ENCODE results near the gene HIVEP1. TPM values are rescaled to one million over a fixed set of nuclear protein-coding genes. Genes with fewer than 3 reads are reported as not detected.
"Not testable (repeated sequence)": the region's sequence is repeated elsewhere in the genome, so short reads cannot be mapped to it uniquely, and the experiment has no call there.

Gene HIVEP1
- total RNA-seq, 1 donor from 2014 or later, result 37.4 TPM

DNA sequence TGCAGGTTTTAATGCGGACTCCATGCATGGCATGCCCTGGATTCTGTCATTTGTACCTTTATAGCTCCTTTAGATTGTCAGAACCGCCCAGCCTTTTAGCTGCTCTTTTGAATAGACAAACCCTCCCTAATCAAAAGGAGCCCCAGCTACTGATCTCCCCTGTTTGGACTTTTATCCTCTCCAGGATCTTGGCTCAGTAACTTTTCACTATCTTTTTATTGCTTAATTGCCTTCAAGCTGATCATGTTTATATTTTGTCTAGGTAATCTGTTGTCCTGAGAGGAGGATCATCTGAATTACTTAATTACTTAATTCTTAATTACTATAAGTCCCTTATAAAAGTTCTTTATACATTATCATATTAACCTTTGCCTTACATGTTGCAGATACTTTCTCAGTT lies 93.2 kb downstream of the HIVEP1 start:
- peaks cover 13% of the 10 kb centered on the region for H3K36me3 Mint-ChIP-seq
- peaks cover 10% of the 10 kb centered on the region for H3K4me1 Mint-ChIP-seq (ENCODE audit: unreplicated experiment)
- peaks cover 6% of the 10 kb centered on the region for H3K9me3 Mint-ChIP-seq
- DNase-seq (ENCODE audit: extremely low spot score, unreplicated experiment), result no peak
- no peak overlapping the region for H3K27ac Mint-ChIP-seq
- TF ChIP-seq, protein P1, sequence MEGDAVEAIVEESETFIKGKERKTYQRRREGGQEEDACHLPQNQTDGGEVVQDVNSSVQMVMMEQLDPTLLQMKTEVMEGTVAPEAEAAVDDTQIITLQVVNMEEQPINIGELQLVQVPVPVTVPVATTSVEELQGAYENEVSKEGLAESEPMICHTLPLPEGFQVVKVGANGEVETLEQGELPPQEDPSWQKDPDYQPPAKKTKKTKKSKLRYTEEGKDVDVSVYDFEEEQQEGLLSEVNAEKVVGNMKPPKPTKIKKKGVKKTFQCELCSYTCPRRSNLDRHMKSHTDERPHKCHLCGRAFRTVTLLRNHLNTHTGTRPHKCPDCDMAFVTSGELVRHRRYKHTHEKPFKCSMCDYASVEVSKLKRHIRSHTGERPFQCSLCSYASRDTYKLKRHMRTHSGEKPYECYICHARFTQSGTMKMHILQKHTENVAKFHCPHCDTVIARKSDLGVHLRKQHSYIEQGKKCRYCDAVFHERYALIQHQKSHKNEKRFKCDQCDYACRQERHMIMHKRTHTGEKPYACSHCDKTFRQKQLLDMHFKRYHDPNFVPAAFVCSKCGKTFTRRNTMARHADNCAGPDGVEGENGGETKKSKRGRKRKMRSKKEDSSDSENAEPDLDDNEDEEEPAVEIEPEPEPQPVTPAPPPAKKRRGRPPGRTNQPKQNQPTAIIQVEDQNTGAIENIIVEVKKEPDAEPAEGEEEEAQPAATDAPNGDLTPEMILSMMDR (conservative IDR thresholded peaks at IDR 0.05), result no peak
- H3K4me3 Mint-ChIP-seq, result no peak overlapping the region
- no peaks in the 10 kb centered on the region for H3K27me3 Mint-ChIP-seq

DNA sequence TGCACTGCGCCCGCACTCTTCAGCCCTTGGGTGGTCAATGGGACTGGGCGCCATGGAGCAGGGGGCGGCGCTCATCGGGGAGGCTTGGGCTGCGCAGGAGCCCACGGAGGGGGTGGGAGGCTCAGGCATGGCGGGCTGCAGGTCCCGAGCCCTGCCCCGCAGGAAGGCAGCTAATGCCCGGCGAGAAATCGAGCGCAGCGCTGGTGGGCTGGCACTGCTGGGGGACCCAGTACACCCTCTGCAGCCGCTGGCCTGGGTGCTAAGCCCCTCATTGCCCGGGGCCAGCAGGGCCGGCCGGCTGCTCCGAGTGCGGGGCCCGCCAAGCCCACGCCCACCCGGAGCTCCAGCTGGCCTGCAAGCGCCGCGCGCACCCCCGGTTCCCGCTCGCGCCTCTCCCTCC lies 96.3 kb downstream of the HIVEP1 start:
- not testable (repeated sequence) for DNase-seq (ENCODE audit: extremely low spot score, unreplicated experiment); H3K9me3 Mint-ChIP-seq; H3K4me3 Mint-ChIP-seq; H3K4me1 Mint-ChIP-seq (ENCODE audit: unreplicated experiment); H3K27me3 Mint-ChIP-seq; H3K27ac Mint-ChIP-seq
- peaks cover 20% of the 10 kb centered on the region for H3K36me3 Mint-ChIP-seq

DNA sequence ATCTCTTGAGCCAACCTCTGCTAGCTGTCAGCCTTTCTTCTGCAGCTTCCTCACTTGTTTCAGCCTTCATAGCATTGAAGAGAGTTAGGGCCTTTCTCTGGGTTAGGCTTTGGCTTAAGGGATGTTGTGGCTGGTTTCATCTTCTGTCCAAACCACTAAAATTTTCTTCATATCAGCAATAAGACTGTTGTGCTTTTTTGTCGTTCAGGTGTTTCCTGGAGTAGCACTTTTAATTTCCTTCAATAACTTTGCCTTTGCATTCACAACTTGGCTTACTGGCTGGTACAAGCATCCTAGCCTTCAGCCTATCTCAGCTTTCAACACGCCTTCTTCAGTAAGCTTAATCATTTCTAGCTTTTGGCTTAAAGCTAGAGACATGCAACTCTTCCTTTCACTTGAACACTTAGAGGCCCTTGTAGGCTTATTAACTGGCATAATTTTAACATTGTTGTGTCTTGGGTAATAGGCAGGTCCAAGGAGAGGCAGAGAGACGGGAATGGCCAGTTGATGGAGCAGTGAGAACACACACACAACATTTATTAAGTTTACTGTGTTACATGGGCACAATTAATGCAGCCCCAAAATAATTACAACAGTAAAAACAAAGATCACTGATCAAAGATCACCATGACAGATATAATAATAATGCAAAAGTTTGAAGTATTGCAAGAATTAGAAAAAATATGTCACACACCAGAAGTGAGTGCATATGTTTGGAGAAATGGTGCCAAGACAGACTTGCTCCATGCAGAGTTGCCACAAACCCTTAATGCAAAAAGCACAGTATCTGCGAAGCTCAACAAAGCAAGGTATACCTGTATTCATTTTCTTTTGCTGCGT lies 98.6 kb downstream of the HIVEP1 start:
- no peak for DNase-seq (ENCODE audit: extremely low spot score, unreplicated experiment)
- Mint-ChIP-seq H3K36me3 (peaks cover 32% of the 10 kb centered on the region), H3K27ac (no peak overlapping the region), H3K27me3 (no peaks in the 10 kb centered on the region), H3K4me1 (ENCODE audit: unreplicated experiment) (peaks cover 8% of the 10 kb centered on the region), H3K9me3 (peaks cover 12% of the 10 kb centered on the region), H3K4me3 (no peak overlapping the region)
- TF ChIP-seq, protein P1 (conservative IDR thresholded peaks at IDR 0.05), result no peak

DNA sequence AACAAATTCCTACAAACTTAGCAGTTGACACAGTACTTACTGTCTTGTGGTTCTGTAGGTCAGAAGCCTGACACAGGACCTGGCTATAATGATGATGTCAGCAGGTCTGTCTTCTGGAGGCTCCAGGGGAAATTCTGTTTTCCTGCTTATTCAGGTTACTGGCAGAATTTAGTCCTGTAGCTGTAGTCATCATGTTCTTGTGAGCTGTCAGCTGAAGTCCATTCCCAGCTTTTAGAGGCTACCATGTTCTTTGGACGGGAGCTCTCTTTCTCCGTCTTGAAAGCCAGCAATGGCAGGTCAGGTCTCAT lies 99.2 kb downstream of the HIVEP1 start:
- H3K27ac Mint-ChIP-seq, result no peak overlapping the region
- TF ChIP-seq, protein P1 (conservative IDR thresholded peaks at IDR 0.05), result no peak
- H3K9me3 Mint-ChIP-seq, result peaks cover 16% of the 10 kb centered on the region

DNA sequence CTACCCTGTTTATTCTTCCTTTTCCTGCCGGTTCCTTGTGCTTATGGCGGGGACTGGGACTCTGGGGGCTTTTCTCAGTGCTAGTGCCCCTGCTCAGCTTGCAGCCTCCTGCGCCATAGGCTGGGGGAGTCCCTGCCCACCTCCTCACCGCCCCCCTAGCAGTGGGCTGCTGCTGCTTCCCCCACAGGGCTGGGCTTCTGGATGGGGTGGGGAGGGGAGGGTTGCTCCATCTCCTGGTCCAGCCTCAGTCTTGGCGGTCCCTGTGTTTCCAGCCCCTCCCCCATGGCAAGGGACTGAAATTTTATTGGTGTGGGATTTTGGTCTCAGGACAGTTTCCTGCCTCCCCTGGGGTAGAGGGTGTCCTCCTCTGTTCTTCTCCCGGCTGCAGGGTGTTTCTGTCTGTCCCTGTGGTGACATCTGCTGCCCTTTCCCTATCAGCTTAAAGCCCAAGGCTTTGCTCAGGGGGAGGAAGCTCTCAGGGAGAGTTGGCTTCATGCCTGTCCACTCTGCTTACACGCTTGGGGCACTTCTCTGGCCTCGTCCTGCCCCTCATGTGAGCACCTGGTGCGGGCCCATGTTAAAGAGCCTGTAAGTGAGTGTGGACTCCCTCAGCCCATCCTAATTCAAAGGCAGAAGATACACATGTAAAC lies 100.6 kb downstream of the HIVEP1 start:
- Mint-ChIP-seq H3K4me1 (ENCODE audit: unreplicated experiment) (peaks cover 8% of the 10 kb centered on the region), H3K36me3 (peaks cover 46% of the 10 kb centered on the region), H3K27me3 (no peaks in the 10 kb centered on the region), H3K27ac (peak overlapping the region; percentile 26), H3K4me3 (no peak overlapping the region), H3K9me3 (peaks cover 25% of the 10 kb centered on the region)
- TF ChIP-seq, protein P1 (conservative IDR thresholded peaks at IDR 0.05), result no peak
- DNase-seq (ENCODE audit: extremely low spot score, unreplicated experiment), result no peak

More for the DNA sequence above, 99.2 kb downstream of the HIVEP1 start:
- no peak for DNase-seq (ENCODE audit: extremely low spot score, unreplicated experiment)
- peaks cover 38% of the 10 kb centered on the region for H3K36me3 Mint-ChIP-seq
- H3K4me1 Mint-ChIP-seq (ENCODE audit: unreplicated experiment), result peaks cover 8% of the 10 kb centered on the region
- H3K4me3 Mint-ChIP-seq, result no peak overlapping the region
- H3K27me3 Mint-ChIP-seq, result no peaks in the 10 kb centered on the region

DNA sequence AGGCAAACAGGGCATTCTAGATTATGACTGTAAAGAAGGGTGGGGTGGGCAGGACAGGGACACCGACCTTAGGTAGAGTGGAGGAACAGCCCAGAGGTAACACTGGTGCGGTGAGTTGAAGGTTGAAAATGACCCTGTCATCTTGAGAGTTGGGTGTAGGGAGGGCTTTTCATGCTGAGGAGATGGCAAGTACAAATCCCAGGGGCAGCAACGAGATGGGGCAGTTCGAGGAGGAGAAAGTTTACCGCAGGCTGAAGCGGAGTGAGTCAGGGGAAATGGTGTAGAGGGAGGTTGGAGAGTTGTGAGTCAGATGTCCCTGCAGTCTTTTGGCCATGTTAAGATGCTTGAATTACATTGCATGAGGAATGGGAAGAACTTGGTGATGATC lies 101.1 kb downstream of the HIVEP1 start:
- Mint-ChIP-seq H3K4me3 (no peak overlapping the region), H3K27ac (peak overlapping the region; percentile 26), H3K4me1 (ENCODE audit: unreplicated experiment) (peaks cover 8% of the 10 kb centered on the region), H3K36me3 (peaks cover 46% of the 10 kb centered on the region), H3K27me3 (no peaks in the 10 kb centered on the region), H3K9me3 (peaks cover 25% of the 10 kb centered on the region)
- DNase-seq (ENCODE audit: extremely low spot score, unreplicated experiment), result no peak
- TF ChIP-seq, protein P1 (conservative IDR thresholded peaks at IDR 0.05), result no peak
